GM23248 (cell line): ENCODE results near the gene PTK6.

Experiments used
- EZH2 ChIP-seq: fragments of 200-600 bp; sonication (generic); IDR thresholded peaks from 2 replicates; pipeline ENCODE4 v1.6.1; 2018; ENCODE audit warnings: antibody characterized with exemption, mild to moderate bottlenecking; ENCODE audit not compliant: insufficient read depth, poor library complexity, severe bottlenecking
- EZH2phosphoT487 ChIP-seq: fragments of 200-600 bp; sonication (generic); IDR thresholded peaks from 2 replicates; pipeline ENCODE4 v1.6.1; 2018; ENCODE audit warnings: antibody characterized with exemption, moderate library complexity, mild to moderate bottlenecking, low read depth; ENCODE audit not compliant: insufficient read depth

DNA sequence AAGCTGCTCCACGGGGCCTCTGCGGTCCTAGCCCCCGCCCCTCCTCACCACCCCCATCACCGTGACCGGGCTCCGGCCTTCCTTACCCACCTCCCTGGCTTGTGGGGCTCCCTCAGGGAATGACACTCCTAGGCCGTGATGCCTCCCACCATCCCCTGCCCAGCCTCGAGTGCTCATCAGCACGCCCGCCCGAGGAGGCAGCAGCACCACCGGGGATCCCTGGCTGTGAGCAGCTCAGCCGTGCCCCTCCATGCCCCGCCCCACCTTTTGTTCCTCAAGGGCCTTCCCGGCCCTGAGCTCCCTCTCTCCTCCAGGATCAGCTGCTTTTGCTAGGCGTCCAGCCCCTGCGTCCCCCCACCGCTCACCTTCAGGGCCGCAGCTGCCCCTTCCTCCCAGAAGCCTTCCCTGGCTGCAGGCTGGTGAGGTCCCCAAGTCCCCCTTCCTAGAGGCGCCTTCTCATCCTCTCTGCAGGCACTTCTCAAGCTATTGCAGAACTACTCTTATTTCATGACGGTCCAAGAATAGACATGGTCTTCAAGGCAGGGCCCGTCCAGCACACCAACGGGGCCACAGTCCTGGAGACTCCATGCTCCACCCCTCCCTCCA is 19.8 kb upstream of the PTK6 start:
- TF ChIP-seq EZH2 (no peak), EZH2phosphoT487 (no peak)
